ENCODE data around the gene GXYLT1.
"Not testable (repeated sequence)": the region's sequence is repeated elsewhere in the genome, so short reads cannot be mapped to it uniquely, and the experiment has no call there.

GXYLT1 gene

GRCh38 chr12:42144158-42144407 lies 591 bp downstream of the GXYLT1 start:
- DNase-seq (ENCODE audit: low read depth, low spot score) = no peak

- no peak for DNase-seq (ENCODE audit: low read depth, low spot score)
Observed at GRCh38 chr12:42143452-42144157, 1.1 kb downstream of the GXYLT1 start.

- DNase-seq (ENCODE audit: low read depth, low spot score) = no peak
Observed at GRCh38 chr12:42141981-42142606, 2.6 kb downstream of the GXYLT1 start.

GRCh38 chr12:42140901-42141300 lies 3.8 kb downstream of the GXYLT1 start:
- DNase-seq (ENCODE audit: low read depth, low spot score) = no peak

- no peak for DNase-seq (ENCODE audit: low read depth, low spot score)
Observed at GRCh38 chr12:42135259-42135814, 9.3 kb downstream of the GXYLT1 start.

- no peak for DNase-seq (ENCODE audit: low read depth, low spot score)
Observed at GRCh38 chr12:42130672-42131402, 13.8 kb downstream of the GXYLT1 start.

GRCh38 chr12:42129595-42130204 lies 15.0 kb downstream of the GXYLT1 start:
- DNase-seq (ENCODE audit: low read depth, low spot score) = no peak

- DNase-seq (ENCODE audit: low read depth, low spot score) = no peak
Observed at GRCh38 chr12:42128888-42129287, 15.8 kb downstream of the GXYLT1 start.

- DNase-seq (ENCODE audit: low read depth, low spot score) = no peak
Observed at GRCh38 chr12:42128327-42128726, 16.3 kb downstream of the GXYLT1 start.

GRCh38 chr12:42126963-42127362 lies 17.7 kb downstream of the GXYLT1 start:
- DNase-seq (ENCODE audit: low read depth, low spot score) = no peak

- DNase-seq (ENCODE audit: low read depth, low spot score) = no peak
Observed at GRCh38 chr12:42125388-42125767, 19.3 kb downstream of the GXYLT1 start.

- no peak for DNase-seq (ENCODE audit: low read depth, low spot score)
Observed at GRCh38 chr12:42124764-42125387, 19.8 kb downstream of the GXYLT1 start.

- no peak for DNase-seq (ENCODE audit: low read depth, low spot score)
Observed at GRCh38 chr12:42119085-42119633, 25.5 kb downstream of the GXYLT1 start.

- DNase-seq (ENCODE audit: low read depth, low spot score) = no peak
Observed at GRCh38 chr12:42118136-42118879, 26.4 kb downstream of the GXYLT1 start.

GRCh38 chr12:42109031-42109430 lies 35.6 kb downstream of the GXYLT1 start:
- DNase-seq (ENCODE audit: low read depth, low spot score) = no peak

- not testable (repeated sequence) for DNase-seq (ENCODE audit: low read depth, low spot score)
Observed at GRCh38 chr12:42106791-42107190, 37.9 kb downstream of the GXYLT1 start.

- no peak for DNase-seq (ENCODE audit: low read depth, low spot score)
Observed at GRCh38 chr12:42104784-42105183, 39.9 kb downstream of the GXYLT1 start.

- DNase-seq (ENCODE audit: low read depth, low spot score) = no peak
Observed at GRCh38 chr12:42104087-42104486, 40.6 kb downstream of the GXYLT1 start.

GRCh38 chr12:42103155-42103554 lies 41.5 kb downstream of the GXYLT1 start:
- no peak for DNase-seq (ENCODE audit: low read depth, low spot score)

GRCh38 chr12:42102720-42103119 lies 42.0 kb downstream of the GXYLT1 start:
- DNase-seq (ENCODE audit: low read depth, low spot score) = no peak

GRCh38 chr12:42099433-42099832 lies 45.2 kb downstream of the GXYLT1 start:
- DNase-seq (ENCODE audit: low read depth, low spot score) = no peak
